Peyer's patch (tissue), 4 donors: ENCODE data around the gene CD300C.

Source experiments
- CTCF ChIP-seq, 6 experiments: fragments of 450-650 bp in 4 of 6; fragments of 200-600 bp in 2 of 6; sonication (generic) in 1 of 6; IDR thresholded peaks; one replicate each; pipeline ENCODE4 v1.5.1; 2017 to 2019; ENCODE audit warnings: antibody characterized with exemption in 6 of 6, mild to moderate bottlenecking in 3 of 6, moderate library complexity in 1 of 6
- POLR2A ChIP-seq, 2 donors: fragments of 450-650 bp; IDR thresholded peaks; one replicate each; pipeline ENCODE4 v1.5.1; 2017; ENCODE audit warnings: antibody characterized with exemption in 2 of 2, mild to moderate bottlenecking in 2 of 2, moderate library complexity in 2 of 2

GRCh38 chr17:74578979-74579378 is 33.1 kb upstream of the CD300C start:
- no peak for TF ChIP-seq CTCF (IDR thresholded peaks at IDR 0.05)
- no peak for TF ChIP-seq POLR2A (IDR thresholded peaks at IDR 0.05)
